Natural killer cell (primary cell): Measurements from ENCODE around the gene TCF15. TPM values are rescaled to one million over a fixed set of nuclear protein-coding genes. Genes with fewer than 3 reads are reported as not detected.
A peak's percentile ranks its signal among the peaks of the same experiment; 100 is the strongest.

Source experiments
- ATAC-seq, 3 donors: fragments of 150-1000 bp in 2 of 3; fragments of 200-7000 bp in 1 of 3; cut with Tn5 transposase; 1 replicate in 1 of 3; 2 replicates in 2 of 3; pipeline ENCODE4 v1.10.0; 2021; ENCODE audit warnings: mild to moderate bottlenecking in 2 of 3, moderate library complexity in 2 of 3
- DNase-seq, 2 donors: peaks; one replicate each; pipeline versions ENCODE4 v3.0.0 to v3.0.0-alpha.2; 2013 to 2021; ENCODE audit warnings: mixed read lengths in 1 of 2
- H3K27ac ChIP-seq: one replicate; pipeline ENCODE4 v1.5.1; 2013; ENCODE audit warnings: mild to moderate bottlenecking, low read length
- H3K27me3 ChIP-seq: one replicate; pipeline ENCODE4 v1.6.1; 2013; ENCODE audit warnings: low read length; ENCODE audit not compliant: control insufficient read depth, insufficient read depth
- H3K36me3 ChIP-seq: one replicate; pipeline ENCODE4 v1.6.1; 2013; ENCODE audit warnings: low read length; ENCODE audit not compliant: control insufficient read depth, insufficient read depth
- H3K4me1 ChIP-seq: one replicate; pipeline ENCODE4 v1.6.1; 2013; ENCODE audit warnings: low read length; ENCODE audit not compliant: control insufficient read depth, insufficient read depth
- H3K4me3 ChIP-seq: one replicate; pipeline ENCODE4 v1.5.1; 2013; ENCODE audit warnings: low read length
- H3K9me3 ChIP-seq: one replicate; pipeline ENCODE4 v1.6.1; 2013; ENCODE audit warnings: low read length; ENCODE audit not compliant: control insufficient read depth, insufficient read depth
- H3K27ac Mint-ChIP-seq, 2 donors: one replicate each; pipeline ENCODE4 v1.8.0; 2022; ENCODE audit warnings: mild to moderate bottlenecking in 2 of 2, mixed read lengths in 2 of 2, moderate library complexity in 1 of 2
- H3K27me3 Mint-ChIP-seq, 2 donors: one replicate each; pipeline ENCODE4 v1.8.0; 2022; ENCODE audit warnings: low read depth in 2 of 2, mixed read lengths in 2 of 2
- H3K36me3 Mint-ChIP-seq: one replicate; pipeline ENCODE4 v1.8.0; 2022; ENCODE audit warnings: mixed read lengths
- H3K4me1 Mint-ChIP-seq, 2 donors: one replicate each; pipeline ENCODE4 v1.8.0; 2022; ENCODE audit warnings: mixed read lengths in 2 of 2
- H3K4me3 Mint-ChIP-seq: one replicate; pipeline ENCODE4 v1.8.0; 2022; ENCODE audit warnings: mild to moderate bottlenecking, moderate library complexity, mixed read lengths
- H3K9me3 Mint-ChIP-seq, 2 donors: one replicate each; pipeline ENCODE4 v1.8.0; 2022; ENCODE audit warnings: mixed read lengths in 2 of 2
- CTCF ChIP-seq: fragments of 200-600 bp; IDR thresholded peaks from one replicate; pipeline ENCODE4 v1.8.0; 2022; ENCODE audit warnings: antibody characterized with exemption
- WGBS: methylation state at CpG from one replicate; pipeline ENCODE4 v1.1.7; 2013; ENCODE audit warnings: missing lambda C conversion rate; ENCODE audit not compliant: insufficient coverage; 5-methylcytosine and 5-hydroxymethylcytosine counted together
- intact Hi-C: fragments of 100-400 bp; cut with micrococcal nuclease; formaldehyde crosslinking; loops from one replicate; pipeline ENCODE4 v1.14.2; 2022
- total RNA-seq, 4 donors: library from RNA; stranded (reverse); fragments of 120-200 nt in 1 of 4; gene quantifications; one replicate each; pipeline versions ENCODE4 v1.2.3 to v1.2.4, GENCODE V29; 2013 to 2022

Gene TCF15
- total RNA-seq, 3 donors from 2014 or later (not counting 1 experiment from before 2014, with no cell fraction given): 0.32 TPM; not detected in 2

DNA sequence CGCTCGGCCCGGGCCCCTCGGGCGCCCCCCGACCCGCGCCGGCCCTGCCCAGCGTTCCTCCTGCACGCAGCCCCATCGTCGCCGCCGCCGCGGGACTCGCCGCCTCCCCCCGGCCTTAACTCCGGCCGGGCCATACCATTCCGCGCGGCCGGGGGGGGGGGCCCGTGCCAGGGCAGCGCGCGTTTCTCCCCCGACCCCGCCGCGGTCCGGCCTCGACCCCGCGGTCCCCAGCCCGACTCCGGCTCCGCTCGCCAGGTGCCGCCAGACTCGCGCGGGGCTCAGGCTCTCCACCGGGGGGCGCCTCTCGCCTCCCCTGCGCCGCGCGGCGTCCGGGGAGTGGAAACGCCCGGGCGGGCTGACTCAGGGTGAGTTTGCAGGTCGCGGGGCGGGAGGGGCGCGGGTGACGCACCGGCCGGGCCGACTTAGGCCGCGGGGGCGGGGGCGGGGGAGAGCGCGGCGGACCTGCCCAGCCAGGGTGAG is 43.0 kb upstream of the TCF15 start, which contains the start of gene SRXN1:
Gene SRXN1, minus strand, starts transcription at position 91 of the 480 bp plus-strand sequence. Its CDS starts 15 bp downstream, at position 76.
- H3K4me3 ChIP-seq: peak within 1 kb of the TSS; percentile 59
- DNase-seq (peak; percentile 83 to 85), ATAC-seq (peak; percentile 93 to 97 (median 94))
- Mint-ChIP-seq H3K27me3 (peaks cover 11 to 16% of the 10 kb centered on the region in 2 donors), H3K9me3 (no peaks in the 10 kb centered on the region), H3K4me3 (peak within 1 kb of the TSS; percentile 85), H3K36me3 (no peaks in the 10 kb centered on the region), H3K4me1 (peaks cover 39 to 48% of the 10 kb centered on the region in 2 donors), H3K27ac (peak within 1 kb of the TSS; percentile 68 to 76)
- peak within 1 kb of the TSS; percentile 60 for H3K27ac ChIP-seq
- intact Hi-C loops: loop anchor here (5.0 kb wide), 1 partner anchor 179 kb away; the partner anchor contains the start of gene FAM110A
- peak; percentile 64 for TF ChIP-seq CTCF
- H3K9me3 ChIP-seq: no peaks in the 10 kb centered on the region
- WGBS: under 1% methylated on average over 74 of the region's 74 CpGs
- peaks cover 3% of the 10 kb centered on the region for H3K36me3 ChIP-seq
- peaks cover 22% of the 10 kb centered on the region for H3K4me1 ChIP-seq
- H3K27me3 ChIP-seq: no peaks in the 10 kb centered on the region

DNA sequence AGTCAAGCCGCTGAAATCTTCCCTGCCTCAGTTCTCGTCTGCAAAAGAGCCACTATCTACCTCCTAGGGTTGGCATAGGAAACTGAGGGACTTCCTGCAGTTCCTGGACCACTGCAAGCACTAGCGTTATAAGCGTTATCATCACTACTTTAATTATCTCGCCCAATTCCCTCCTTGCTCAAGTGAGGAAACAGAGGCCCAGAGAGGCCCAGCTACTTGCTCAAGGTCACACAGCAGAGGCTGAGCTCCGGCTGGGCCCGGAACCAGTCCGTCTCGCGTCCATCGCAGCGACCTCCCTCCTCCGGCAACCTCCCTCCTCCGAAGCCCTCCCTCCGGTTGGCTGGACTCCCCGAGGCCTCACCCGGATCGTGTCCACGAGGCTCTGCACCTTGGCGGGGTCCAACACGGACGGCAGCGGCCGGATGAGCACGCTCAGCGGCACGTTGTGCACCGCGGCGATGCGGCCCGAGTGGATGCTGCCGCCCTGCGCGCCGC is 42.6 kb upstream of the TCF15 start:
- peak overlapping the region; percentile 68 to 76 for H3K27ac Mint-ChIP-seq
- TF ChIP-seq CTCF: no peak
- no peaks in the 10 kb centered on the region for H3K27me3 ChIP-seq
- DNase-seq: peak in 1 of 2 donors; percentile 27
- H3K4me1 Mint-ChIP-seq: peaks cover 39 to 48% of the 10 kb centered on the region in 2 donors
- no peaks in the 10 kb centered on the region for H3K36me3 Mint-ChIP-seq
- peaks cover 22% of the 10 kb centered on the region for H3K4me1 ChIP-seq
- H3K9me3 Mint-ChIP-seq: no peaks in the 10 kb centered on the region
- 6% methylated on average over 36 of the region's 36 CpGs for WGBS
- H3K27me3 Mint-ChIP-seq: peaks cover 6 to 11% of the 10 kb centered on the region in 2 donors
- H3K36me3 ChIP-seq: peaks cover 8% of the 10 kb centered on the region
- peak overlapping the region; percentile 59 for H3K4me3 ChIP-seq
- intact Hi-C loops: loop anchor here (5.0 kb wide), 1 partner anchor 180 kb away; the partner anchor contains the start of gene FAM110A
- ATAC-seq: no peak
- peak overlapping the region; percentile 38 for H3K27ac ChIP-seq
- H3K9me3 ChIP-seq: no peaks in the 10 kb centered on the region
- peak overlapping the region; percentile 85 for H3K4me3 Mint-ChIP-seq

- Mint-ChIP-seq H3K27ac (peak overlapping the region; percentile 68 to 76), H3K9me3 (no peaks in the 10 kb centered on the region), H3K36me3 (no peaks in the 10 kb centered on the region), H3K4me3 (peak overlapping the region; percentile 85), H3K27me3 (peaks cover 3 to 6% of the 10 kb centered on the region in 2 donors), H3K4me1 (peaks cover 39 to 48% of the 10 kb centered on the region in 2 donors)
- Histone ChIP-seq H3K36me3 (peaks cover 15% of the 10 kb centered on the region), H3K4me3 (peak overlapping the region; percentile 59), H3K4me1 (peaks cover 22% of the 10 kb centered on the region), H3K27ac (peak overlapping the region; percentile 38), H3K9me3 (no peaks in the 10 kb centered on the region), H3K27me3 (no peaks in the 10 kb centered on the region)
- no peak for ATAC-seq
- no peak for DNase-seq
- intact Hi-C loops: loop anchor here (5.0 kb wide), 1 partner anchor 180 kb away; the partner anchor contains the start of gene FAM110A
- WGBS: 66% methylated on average over 19 of the region's 20 CpGs
- no peak for TF ChIP-seq CTCF
Measured at GRCh38 chr20:651713-652614, 41.9 kb upstream of the TCF15 start.
